ENCODE measurements around the gene OSBPL3. TPM values are rescaled to one million over a fixed set of nuclear protein-coding genes. Genes with fewer than 3 reads are reported as not detected.

OSBPL3 gene
- total RNA-seq, 1 donor from 2014 or later, result 37.5 TPM

DNA sequence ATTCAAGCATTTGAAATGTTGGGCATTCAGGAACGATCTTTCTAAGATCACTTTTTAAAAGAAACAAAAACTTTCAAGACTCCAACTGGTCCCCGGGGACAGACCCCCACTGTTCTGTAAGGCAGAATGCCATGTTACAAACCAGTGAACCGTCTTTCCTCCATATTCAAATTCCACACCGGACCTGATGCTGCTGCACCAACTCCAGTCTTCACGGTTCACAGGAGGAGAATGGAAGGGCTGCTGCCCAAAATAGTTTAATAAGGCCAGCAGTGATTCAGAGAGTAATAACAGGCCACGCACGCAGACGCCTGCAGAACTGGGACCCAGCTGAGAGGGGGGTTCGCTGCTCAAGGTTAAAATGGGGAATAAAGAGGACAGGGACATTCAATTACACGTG, 47.2 kb downstream of the OSBPL3 start:
- Mint-ChIP-seq H3K9me3 (ENCODE audit: unreplicated experiment) (no peaks in the 10 kb centered on the region), H3K4me1 (ENCODE audit: low read depth, unreplicated experiment) (peaks cover 14% of the 10 kb centered on the region), H3K27me3 (ENCODE audit: unreplicated experiment) (peaks cover 2% of the 10 kb centered on the region), H3K4me3 (ENCODE audit: unreplicated experiment) (no peak overlapping the region), H3K27ac (ENCODE audit: unreplicated experiment) (no peak overlapping the region), H3K36me3 (ENCODE audit: unreplicated experiment) (no peaks in the 10 kb centered on the region)
- no peak for DNase-seq
- TF ChIP-seq, protein P1, sequence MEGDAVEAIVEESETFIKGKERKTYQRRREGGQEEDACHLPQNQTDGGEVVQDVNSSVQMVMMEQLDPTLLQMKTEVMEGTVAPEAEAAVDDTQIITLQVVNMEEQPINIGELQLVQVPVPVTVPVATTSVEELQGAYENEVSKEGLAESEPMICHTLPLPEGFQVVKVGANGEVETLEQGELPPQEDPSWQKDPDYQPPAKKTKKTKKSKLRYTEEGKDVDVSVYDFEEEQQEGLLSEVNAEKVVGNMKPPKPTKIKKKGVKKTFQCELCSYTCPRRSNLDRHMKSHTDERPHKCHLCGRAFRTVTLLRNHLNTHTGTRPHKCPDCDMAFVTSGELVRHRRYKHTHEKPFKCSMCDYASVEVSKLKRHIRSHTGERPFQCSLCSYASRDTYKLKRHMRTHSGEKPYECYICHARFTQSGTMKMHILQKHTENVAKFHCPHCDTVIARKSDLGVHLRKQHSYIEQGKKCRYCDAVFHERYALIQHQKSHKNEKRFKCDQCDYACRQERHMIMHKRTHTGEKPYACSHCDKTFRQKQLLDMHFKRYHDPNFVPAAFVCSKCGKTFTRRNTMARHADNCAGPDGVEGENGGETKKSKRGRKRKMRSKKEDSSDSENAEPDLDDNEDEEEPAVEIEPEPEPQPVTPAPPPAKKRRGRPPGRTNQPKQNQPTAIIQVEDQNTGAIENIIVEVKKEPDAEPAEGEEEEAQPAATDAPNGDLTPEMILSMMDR (IDR thresholded peaks at IDR 0.05; ENCODE audit: partially characterized antibody, unreplicated experiment), result no peak

DNA sequence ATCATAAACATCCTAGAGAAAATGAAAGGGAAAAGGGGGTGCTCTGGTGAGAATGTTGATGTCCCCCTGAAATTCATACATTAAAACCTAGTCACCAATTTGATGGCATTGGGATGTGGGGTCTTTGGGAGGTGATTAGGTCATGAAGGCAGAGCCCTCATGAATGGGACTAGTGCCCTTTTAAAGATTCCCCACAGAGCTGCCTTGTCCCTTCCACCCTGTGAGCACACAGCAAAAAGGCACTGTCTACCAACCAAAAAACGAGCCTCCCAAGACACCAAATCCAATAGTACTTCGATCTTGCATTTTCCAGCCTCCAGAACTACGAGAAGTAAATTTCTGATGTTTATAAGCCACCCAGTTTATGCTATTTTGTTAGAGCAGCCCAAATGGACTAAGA, 47.6 kb downstream of the OSBPL3 start:
- Mint-ChIP-seq H3K9me3 (ENCODE audit: unreplicated experiment) (no peaks in the 10 kb centered on the region), H3K36me3 (ENCODE audit: unreplicated experiment) (no peaks in the 10 kb centered on the region), H3K4me3 (ENCODE audit: unreplicated experiment) (no peak overlapping the region), H3K27ac (ENCODE audit: unreplicated experiment) (no peak overlapping the region), H3K4me1 (ENCODE audit: low read depth, unreplicated experiment) (peaks cover 14% of the 10 kb centered on the region), H3K27me3 (ENCODE audit: unreplicated experiment) (peaks cover 2% of the 10 kb centered on the region)
- TF ChIP-seq, protein P1 (IDR thresholded peaks at IDR 0.05; ENCODE audit: partially characterized antibody, unreplicated experiment), result no peak
- DNase-seq, result no peak

DNA sequence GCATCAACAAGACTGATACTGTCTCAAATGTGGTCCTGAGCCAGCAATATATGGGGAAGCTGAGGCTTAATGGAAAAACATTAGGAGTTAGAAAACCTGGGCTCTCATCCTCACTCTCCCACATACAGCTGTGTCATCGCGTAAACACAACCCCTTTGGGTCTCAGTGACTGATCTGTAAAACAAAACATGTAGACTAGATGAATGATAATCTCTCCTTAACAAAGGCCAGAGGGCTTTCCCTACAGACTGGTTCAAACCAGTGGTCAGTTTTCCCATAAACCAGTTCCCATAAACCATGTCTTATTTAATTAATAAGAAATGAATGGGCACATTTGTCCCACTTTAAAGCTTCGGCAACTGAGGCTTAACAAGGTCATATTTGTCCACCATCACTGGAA, 48.1 kb downstream of the OSBPL3 start:
- Mint-ChIP-seq H3K9me3 (ENCODE audit: unreplicated experiment) (no peaks in the 10 kb centered on the region), H3K4me1 (ENCODE audit: low read depth, unreplicated experiment) (peaks cover 14% of the 10 kb centered on the region), H3K27ac (ENCODE audit: unreplicated experiment) (no peak overlapping the region), H3K27me3 (ENCODE audit: unreplicated experiment) (peaks cover 2% of the 10 kb centered on the region), H3K36me3 (ENCODE audit: unreplicated experiment) (no peaks in the 10 kb centered on the region), H3K4me3 (ENCODE audit: unreplicated experiment) (no peak overlapping the region)
- DNase-seq, result no peak
- TF ChIP-seq, protein P1 (IDR thresholded peaks at IDR 0.05; ENCODE audit: partially characterized antibody, unreplicated experiment), result no peak

DNA sequence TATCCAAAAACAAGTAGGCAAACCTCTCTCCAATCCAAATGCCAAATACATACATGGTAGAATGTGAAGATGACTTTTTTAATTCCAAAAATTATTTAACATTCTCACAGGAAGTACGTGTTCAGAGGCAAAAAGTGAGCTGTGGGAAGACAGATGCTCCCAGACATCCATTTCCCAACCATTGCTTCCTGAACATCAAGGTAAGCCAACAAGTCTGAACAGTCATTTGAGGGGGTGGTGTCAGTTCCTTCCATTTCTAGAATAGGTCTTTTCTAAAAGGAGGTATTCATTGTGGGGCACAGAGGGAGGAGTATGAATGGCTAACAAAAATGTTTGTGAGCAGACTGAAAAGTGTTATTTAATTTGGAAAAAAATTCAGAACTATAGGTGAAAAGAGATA, 49.1 kb downstream of the OSBPL3 start:
- no peak overlapping the region for H3K27ac Mint-ChIP-seq (ENCODE audit: unreplicated experiment)
- peaks cover 12% of the 10 kb centered on the region for H3K4me1 Mint-ChIP-seq (ENCODE audit: low read depth, unreplicated experiment)

More for the DNA sequence above, 49.1 kb downstream of the OSBPL3 start:
- Mint-ChIP-seq H3K27me3 (ENCODE audit: unreplicated experiment) (peaks cover 2% of the 10 kb centered on the region), H3K4me3 (ENCODE audit: unreplicated experiment) (no peak overlapping the region), H3K9me3 (ENCODE audit: unreplicated experiment) (no peaks in the 10 kb centered on the region), H3K36me3 (ENCODE audit: unreplicated experiment) (no peaks in the 10 kb centered on the region)
- DNase-seq, result no peak
- TF ChIP-seq, protein P1 (IDR thresholded peaks at IDR 0.05; ENCODE audit: partially characterized antibody, unreplicated experiment), result no peak
